ENCODE results near the gene BRINP3.

DNA sequence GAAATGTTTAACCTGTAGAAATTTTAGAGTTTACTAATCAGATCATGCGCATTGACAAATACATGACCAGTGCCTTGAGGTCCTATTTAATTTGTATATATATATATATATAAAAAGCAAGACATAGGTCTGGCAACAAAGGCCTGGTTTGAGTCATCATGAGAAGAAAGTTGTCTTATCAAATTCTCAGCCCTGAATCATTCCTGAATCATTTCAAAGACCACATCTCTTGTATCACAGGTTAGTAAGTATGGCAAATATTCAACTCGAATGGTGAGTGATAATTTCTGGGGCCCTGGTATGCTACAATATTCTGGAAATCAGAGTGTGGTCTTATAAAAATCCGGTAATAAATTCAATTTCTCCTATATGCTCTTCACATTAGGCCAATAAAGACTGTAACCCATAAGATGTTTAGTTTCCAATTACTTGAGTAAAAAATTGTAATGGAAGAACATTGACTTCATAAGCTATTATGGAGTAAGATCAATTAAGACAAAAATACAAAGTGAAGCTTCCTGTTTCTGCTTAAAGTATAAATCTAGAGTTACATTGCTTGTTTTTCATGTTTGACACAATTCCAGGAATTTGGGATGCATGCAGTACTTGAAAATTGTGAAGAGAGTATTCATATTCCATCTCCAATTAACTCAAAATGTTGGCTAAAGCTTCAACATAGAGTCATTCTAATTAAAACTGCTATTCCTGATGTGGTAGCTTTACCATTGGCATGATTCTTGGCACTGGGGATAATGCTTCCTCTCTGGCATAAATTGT is 309.4 kb downstream of the BRINP3 start:
- TF ChIP-seq SMC3 (conservative IDR thresholded peaks at IDR 0.05; ENCODE audit: poor library complexity), result no peak
- TF ChIP-seq EZH2 (IDR thresholded peaks at IDR 0.05; ENCODE audit: borderline replicate concordance, insufficient read depth, low read length, poor library complexity, severe bottlenecking), result no peak
- TF ChIP-seq, protein P1, sequence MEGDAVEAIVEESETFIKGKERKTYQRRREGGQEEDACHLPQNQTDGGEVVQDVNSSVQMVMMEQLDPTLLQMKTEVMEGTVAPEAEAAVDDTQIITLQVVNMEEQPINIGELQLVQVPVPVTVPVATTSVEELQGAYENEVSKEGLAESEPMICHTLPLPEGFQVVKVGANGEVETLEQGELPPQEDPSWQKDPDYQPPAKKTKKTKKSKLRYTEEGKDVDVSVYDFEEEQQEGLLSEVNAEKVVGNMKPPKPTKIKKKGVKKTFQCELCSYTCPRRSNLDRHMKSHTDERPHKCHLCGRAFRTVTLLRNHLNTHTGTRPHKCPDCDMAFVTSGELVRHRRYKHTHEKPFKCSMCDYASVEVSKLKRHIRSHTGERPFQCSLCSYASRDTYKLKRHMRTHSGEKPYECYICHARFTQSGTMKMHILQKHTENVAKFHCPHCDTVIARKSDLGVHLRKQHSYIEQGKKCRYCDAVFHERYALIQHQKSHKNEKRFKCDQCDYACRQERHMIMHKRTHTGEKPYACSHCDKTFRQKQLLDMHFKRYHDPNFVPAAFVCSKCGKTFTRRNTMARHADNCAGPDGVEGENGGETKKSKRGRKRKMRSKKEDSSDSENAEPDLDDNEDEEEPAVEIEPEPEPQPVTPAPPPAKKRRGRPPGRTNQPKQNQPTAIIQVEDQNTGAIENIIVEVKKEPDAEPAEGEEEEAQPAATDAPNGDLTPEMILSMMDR (IDR thresholded peaks at IDR 0.05; ENCODE audit: poor library complexity, severe bottlenecking), result no peak
- no peak for TF ChIP-seq EP300 (conservative IDR thresholded peaks at IDR 0.05; ENCODE audit: poor library complexity, severe bottlenecking)
- no peak for TF ChIP-seq RAD21 (conservative IDR thresholded peaks at IDR 0.05)
- TF ChIP-seq MXI1 (conservative IDR thresholded peaks at IDR 0.05; ENCODE audit: poor library complexity, severe bottlenecking), result no peak
- TF ChIP-seq, protein P2, sequence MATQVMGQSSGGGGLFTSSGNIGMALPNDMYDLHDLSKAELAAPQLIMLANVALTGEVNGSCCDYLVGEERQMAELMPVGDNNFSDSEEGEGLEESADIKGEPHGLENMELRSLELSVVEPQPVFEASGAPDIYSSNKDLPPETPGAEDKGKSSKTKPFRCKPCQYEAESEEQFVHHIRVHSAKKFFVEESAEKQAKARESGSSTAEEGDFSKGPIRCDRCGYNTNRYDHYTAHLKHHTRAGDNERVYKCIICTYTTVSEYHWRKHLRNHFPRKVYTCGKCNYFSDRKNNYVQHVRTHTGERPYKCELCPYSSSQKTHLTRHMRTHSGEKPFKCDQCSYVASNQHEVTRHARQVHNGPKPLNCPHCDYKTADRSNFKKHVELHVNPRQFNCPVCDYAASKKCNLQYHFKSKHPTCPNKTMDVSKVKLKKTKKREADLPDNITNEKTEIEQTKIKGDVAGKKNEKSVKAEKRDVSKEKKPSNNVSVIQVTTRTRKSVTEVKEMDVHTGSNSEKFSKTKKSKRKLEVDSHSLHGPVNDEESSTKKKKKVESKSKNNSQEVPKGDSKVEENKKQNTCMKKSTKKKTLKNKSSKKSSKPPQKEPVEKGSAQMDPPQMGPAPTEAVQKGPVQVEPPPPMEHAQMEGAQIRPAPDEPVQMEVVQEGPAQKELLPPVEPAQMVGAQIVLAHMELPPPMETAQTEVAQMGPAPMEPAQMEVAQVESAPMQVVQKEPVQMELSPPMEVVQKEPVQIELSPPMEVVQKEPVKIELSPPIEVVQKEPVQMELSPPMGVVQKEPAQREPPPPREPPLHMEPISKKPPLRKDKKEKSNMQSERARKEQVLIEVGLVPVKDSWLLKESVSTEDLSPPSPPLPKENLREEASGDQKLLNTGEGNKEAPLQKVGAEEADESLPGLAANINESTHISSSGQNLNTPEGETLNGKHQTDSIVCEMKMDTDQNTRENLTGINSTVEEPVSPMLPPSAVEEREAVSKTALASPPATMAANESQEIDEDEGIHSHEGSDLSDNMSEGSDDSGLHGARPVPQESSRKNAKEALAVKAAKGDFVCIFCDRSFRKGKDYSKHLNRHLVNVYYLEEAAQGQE (IDR thresholded peaks at IDR 0.05; ENCODE audit: borderline replicate concordance), result no peak
- TF ChIP-seq POLR2AphosphoS5 (IDR thresholded peaks at IDR 0.05), result no peak
